ENCODE data around the gene TRIM31.

The TRIM31 gene

DNA sequence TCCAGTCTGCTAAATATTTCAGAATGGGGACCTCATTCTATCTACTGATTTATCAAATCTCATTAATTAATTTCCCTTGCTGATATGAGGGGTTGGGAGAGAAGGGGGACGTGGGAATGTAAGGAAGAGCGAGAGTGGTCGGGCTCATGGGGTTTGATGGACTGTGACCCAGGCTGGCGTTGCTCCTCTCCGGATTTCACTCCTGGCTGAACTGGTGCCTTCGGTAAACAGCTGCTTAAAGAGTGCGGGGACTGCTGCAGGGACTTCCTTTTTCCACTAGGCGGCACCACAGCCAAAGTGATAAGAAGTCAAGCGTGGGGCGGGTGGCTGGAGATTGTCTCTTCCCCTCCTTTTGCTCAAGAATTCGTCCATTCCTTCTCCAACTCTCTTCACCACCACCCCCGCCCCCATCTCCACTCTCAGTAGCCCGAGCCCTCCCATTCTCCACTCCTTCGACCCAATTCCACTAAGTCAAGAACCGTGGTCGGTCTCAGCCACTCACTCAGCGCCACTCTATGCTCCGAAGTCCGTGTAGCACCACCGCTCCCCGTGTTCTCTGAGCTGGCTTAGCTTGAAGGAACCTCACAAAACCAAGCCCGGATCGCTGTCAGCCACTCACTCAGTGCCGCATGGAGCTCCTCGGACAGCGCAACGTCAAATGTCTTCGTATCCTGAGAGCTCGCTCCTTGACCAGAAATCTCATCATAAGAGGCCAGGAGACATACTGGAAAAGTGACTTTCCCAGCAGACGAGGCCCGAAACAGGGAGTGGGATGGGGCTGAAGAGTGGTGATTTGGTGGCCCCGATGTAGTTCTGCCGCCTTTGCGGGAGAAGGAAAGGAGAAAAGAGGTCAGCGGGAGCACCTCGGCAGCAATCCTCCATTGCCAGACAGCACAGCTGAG lies 9.7 kb downstream of the TRIM31 start:
- Histone ChIP-seq H3K23ac (ENCODE audit: low read length) (no peak overlapping the region), H3K4me3 (ENCODE audit: low read length) (peak overlapping the region; percentile 27), H2BK5ac (ENCODE audit: low read length) (no peak overlapping the region), H3K79me2 (ENCODE audit: control insufficient read depth, insufficient read depth, low read length) (no peaks in the 10 kb centered on the region), H3K27me3 (ENCODE audit: insufficient read depth, low read length, poor library complexity) (peaks cover 30% of the 10 kb centered on the region), H3K56ac (ENCODE audit: low read length) (peak overlapping the region; percentile 63), H4K8ac (ENCODE audit: low read depth, low read length) (no peak overlapping the region), H3K4me2 (ENCODE audit: low read length) (peak overlapping the region; percentile 87), H2AK5ac (ENCODE audit: low read length) (no peak overlapping the region), H3K9ac (ENCODE audit: low read length) (peak overlapping the region; percentile 65), H3K4ac (ENCODE audit: low read depth, low read length) (no peak overlapping the region), H3K27ac (ENCODE audit: low read depth, low read length) (no peak overlapping the region), H3K18ac (ENCODE audit: low read length) (no peak overlapping the region), H3K36me3 (ENCODE audit: control insufficient read depth, insufficient read depth, low read length) (no peaks in the 10 kb centered on the region), H3K79me1 (ENCODE audit: low read length) (no peaks in the 10 kb centered on the region), H3K4me1 (ENCODE audit: control insufficient read depth, low read depth, low read length) (no peaks in the 10 kb centered on the region), H4K5ac (ENCODE audit: low read length) (no peak overlapping the region), H2BK15ac (replicated peaks; ENCODE audit: low read depth) (no peak overlapping the region), H2BK120ac (ENCODE audit: low read depth, low read length) (no peak overlapping the region)
- WGBS (ENCODE audit: extremely low coverage, insufficient coverage, low lambda C conversion rate): no CpG with 5 or more reads among the region's 36 CpGs
- peak; percentile 94 for DNase-seq

DNA sequence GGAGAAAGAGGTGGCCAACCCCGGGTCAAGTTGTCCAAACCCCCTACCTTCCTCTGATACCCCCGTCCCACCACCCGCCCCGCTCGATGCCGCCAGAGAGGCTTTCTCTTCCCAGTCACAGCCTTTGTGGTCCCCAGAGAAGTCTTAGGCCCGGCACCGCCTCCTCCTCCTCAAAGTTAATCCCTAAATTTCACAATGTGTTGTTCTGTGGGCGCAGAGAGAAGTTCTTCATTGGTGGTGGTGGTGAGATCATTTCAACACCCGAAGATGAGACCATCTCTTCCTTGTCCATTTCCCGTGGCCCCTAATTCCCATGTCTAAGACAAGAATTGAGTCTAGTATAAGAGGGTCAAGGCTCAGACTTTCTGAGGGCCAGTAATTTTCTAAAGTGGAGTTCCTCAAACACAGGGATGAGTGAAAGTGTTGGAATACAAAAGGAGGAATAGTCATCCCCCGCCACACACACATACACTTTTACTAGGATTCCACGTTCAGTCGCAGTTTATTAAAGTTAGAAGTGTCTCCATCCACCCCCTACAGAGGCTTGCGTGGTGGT lies 10.4 kb downstream of the TRIM31 start:
- no peak overlapping the region for H3K23ac ChIP-seq (ENCODE audit: low read length)
- WGBS (ENCODE audit: extremely low coverage, insufficient coverage, low lambda C conversion rate): no CpG with 5 or more reads among the region's 15 CpGs
- no peak overlapping the region for H3K18ac ChIP-seq (ENCODE audit: low read length)
- no peaks in the 10 kb centered on the region for H3K79me2 ChIP-seq (ENCODE audit: control insufficient read depth, insufficient read depth, low read length)
- no peak overlapping the region for H2BK120ac ChIP-seq (ENCODE audit: low read depth, low read length)
- H3K36me3 ChIP-seq (ENCODE audit: control insufficient read depth, insufficient read depth, low read length): no peaks in the 10 kb centered on the region
- H3K4ac ChIP-seq (ENCODE audit: low read depth, low read length): no peak overlapping the region
- H3K27ac ChIP-seq (ENCODE audit: low read depth, low read length): no peak overlapping the region
- H3K4me3 ChIP-seq (ENCODE audit: low read length): no peak overlapping the region
- no peak overlapping the region for H2AK5ac ChIP-seq (ENCODE audit: low read length)
- H2BK5ac ChIP-seq (ENCODE audit: low read length): no peak overlapping the region
- H4K8ac ChIP-seq (ENCODE audit: low read depth, low read length): no peak overlapping the region
- H3K4me1 ChIP-seq (ENCODE audit: control insufficient read depth, low read depth, low read length): no peaks in the 10 kb centered on the region
- no peak for DNase-seq
- peak overlapping the region; percentile 3 for H3K9ac ChIP-seq (ENCODE audit: low read length)
- peak overlapping the region; percentile 30 for H3K4me2 ChIP-seq (ENCODE audit: low read length)
- H3K27me3 ChIP-seq (ENCODE audit: insufficient read depth, low read length, poor library complexity): peaks cover 33% of the 10 kb centered on the region
- H3K79me1 ChIP-seq (ENCODE audit: low read length): no peaks in the 10 kb centered on the region
- peak overlapping the region; percentile 9 for H3K56ac ChIP-seq (ENCODE audit: low read length)
- H2BK15ac ChIP-seq (replicated peaks; ENCODE audit: low read depth): no peak overlapping the region
- H4K5ac ChIP-seq (ENCODE audit: low read length): no peak overlapping the region

DNA sequence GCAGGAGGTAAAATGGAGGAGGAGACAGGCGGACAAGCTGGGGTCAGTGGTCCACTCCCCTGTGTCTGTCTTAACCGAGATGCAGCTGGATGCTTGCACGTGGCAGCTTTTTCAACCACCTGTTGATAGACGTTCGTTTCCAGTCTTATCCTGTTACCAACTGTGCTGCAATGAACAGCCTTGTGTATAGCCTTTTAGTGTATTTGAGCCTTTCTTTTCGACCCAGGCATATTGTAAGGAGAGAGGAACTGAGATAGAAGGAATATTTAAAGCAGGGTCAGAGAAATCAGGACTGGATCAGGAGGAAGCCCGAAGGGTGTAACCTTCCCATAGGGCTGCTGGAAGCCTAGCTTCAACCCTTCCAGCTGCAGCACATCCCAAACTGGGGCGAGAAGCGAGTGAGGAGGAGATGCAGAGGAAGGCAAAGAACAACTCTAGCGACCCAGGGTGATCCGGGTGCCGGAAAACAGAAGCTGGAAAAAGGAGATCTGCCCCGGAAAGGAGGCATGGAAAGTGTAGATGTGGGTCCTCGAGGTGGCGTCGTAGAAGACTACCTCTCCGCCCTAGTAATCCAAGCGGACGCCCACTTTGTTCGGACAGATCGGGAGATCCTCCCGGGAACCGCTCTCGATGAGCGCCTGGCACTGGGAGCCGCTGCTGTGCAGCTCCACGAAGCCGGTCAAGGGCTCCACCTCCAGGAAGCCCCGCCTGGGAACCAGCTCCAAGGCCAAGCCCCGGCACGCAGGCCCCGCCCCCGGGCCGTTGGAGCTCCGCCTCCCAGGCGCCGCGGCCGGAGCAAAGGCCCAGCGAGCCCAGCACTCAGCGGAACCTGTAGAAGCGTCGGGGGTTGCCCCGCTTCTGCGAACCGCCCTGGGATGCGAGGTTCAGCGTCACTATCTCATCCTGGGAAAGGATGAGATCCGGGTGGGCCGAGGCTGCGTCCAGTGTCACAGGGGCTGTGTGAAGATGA lies 11.2 kb downstream of the TRIM31 start:
- H3K27me3 ChIP-seq (ENCODE audit: insufficient read depth, low read length, poor library complexity): peaks cover 33% of the 10 kb centered on the region
- WGBS (ENCODE audit: extremely low coverage, insufficient coverage, low lambda C conversion rate): no CpG with 5 or more reads among the region's 51 CpGs

DNA sequence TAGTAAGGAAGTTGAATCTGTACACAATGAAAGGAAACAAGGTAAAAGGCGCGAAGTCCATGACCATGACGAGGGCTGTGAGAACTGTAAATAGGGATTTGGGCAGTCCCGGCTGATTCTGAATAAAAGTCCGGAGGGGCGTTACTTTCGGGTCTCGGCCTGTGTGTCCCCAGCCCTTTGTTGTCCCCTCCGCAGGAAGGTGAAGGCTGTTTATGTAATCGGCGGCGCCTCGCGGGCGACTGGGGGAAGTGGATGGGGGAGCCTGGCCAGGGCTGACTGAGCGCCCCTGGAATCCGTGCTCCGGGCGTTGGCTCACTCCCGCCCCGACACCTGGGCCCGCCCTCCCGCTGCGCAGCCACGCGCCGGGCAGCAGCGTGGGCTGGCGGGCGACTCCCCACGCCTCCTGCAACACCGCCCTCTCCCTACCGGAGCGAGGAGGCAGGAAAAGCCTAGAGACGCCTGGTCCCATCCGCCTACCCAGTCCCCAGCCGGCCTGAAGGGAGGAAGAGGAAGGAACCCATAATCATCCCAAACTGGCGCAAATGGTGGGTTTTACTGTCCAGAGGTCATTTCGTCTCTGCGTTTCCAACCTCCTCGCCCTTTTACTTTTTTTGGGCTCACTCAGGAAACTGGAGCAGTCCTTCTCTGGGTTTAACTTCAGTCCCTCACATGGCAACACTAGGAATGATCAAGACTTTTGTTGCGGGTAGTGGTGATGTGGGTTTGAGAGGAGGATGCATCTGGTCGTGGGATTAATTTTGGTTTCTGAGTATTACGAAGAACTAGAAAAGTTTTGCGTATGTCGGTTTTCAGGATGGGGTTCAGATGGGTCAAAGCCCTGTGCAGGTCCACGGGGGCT lies 12.1 kb downstream of the TRIM31 start:
- H2BK15ac ChIP-seq (replicated peaks; ENCODE audit: low read depth): no peak overlapping the region
- H3K79me1 ChIP-seq (ENCODE audit: low read length): no peaks in the 10 kb centered on the region
- H4K8ac ChIP-seq (ENCODE audit: low read depth, low read length): no peak overlapping the region
- H3K79me2 ChIP-seq (ENCODE audit: control insufficient read depth, insufficient read depth, low read length): no peaks in the 10 kb centered on the region
- H3K36me3 ChIP-seq (ENCODE audit: control insufficient read depth, insufficient read depth, low read length): no peaks in the 10 kb centered on the region
- no peak overlapping the region for H3K4ac ChIP-seq (ENCODE audit: low read depth, low read length)
- no peaks in the 10 kb centered on the region for H3K4me1 ChIP-seq (ENCODE audit: control insufficient read depth, low read depth, low read length)
- H3K27me3 ChIP-seq (ENCODE audit: insufficient read depth, low read length, poor library complexity): peaks cover 33% of the 10 kb centered on the region
- no peak overlapping the region for H3K9ac ChIP-seq (ENCODE audit: low read length)
- peak; percentile 29 for DNase-seq
- H2AK5ac ChIP-seq (ENCODE audit: low read length): no peak overlapping the region
- H4K5ac ChIP-seq (ENCODE audit: low read length): no peak overlapping the region
- WGBS (ENCODE audit: extremely low coverage, insufficient coverage, low lambda C conversion rate): no CpG with 5 or more reads among the region's 47 CpGs
- no peak overlapping the region for H3K27ac ChIP-seq (ENCODE audit: low read depth, low read length)
- H3K4me2 ChIP-seq (ENCODE audit: low read length): no peak overlapping the region
- H3K23ac ChIP-seq (ENCODE audit: low read length): no peak overlapping the region
- H3K18ac ChIP-seq (ENCODE audit: low read length): no peak overlapping the region
- H2BK5ac ChIP-seq (ENCODE audit: low read length): no peak overlapping the region
- no peak overlapping the region for H3K4me3 ChIP-seq (ENCODE audit: low read length)
- H3K56ac ChIP-seq (ENCODE audit: low read length): no peak overlapping the region
- no peak overlapping the region for H2BK120ac ChIP-seq (ENCODE audit: low read depth, low read length)

More for the DNA sequence above, 11.2 kb downstream of the TRIM31 start:
- Histone ChIP-seq H3K23ac (ENCODE audit: low read length) (no peak overlapping the region), H3K4me2 (ENCODE audit: low read length) (peak overlapping the region; percentile 53), H4K8ac (ENCODE audit: low read depth, low read length) (no peak overlapping the region), H2AK5ac (ENCODE audit: low read length) (no peak overlapping the region), H3K27ac (ENCODE audit: low read depth, low read length) (no peak overlapping the region), H3K4me1 (ENCODE audit: control insufficient read depth, low read depth, low read length) (no peaks in the 10 kb centered on the region), H3K18ac (ENCODE audit: low read length) (no peak overlapping the region), H2BK120ac (ENCODE audit: low read depth, low read length) (no peak overlapping the region), H3K36me3 (ENCODE audit: control insufficient read depth, insufficient read depth, low read length) (no peaks in the 10 kb centered on the region), H4K5ac (ENCODE audit: low read length) (no peak overlapping the region), H2BK15ac (replicated peaks; ENCODE audit: low read depth) (no peak overlapping the region), H3K79me1 (ENCODE audit: low read length) (no peaks in the 10 kb centered on the region), H3K4ac (ENCODE audit: low read depth, low read length) (no peak overlapping the region), H3K79me2 (ENCODE audit: control insufficient read depth, insufficient read depth, low read length) (no peaks in the 10 kb centered on the region), H2BK5ac (ENCODE audit: low read length) (no peak overlapping the region), H3K9ac (ENCODE audit: low read length) (peak overlapping the region; percentile 3), H3K56ac (ENCODE audit: low read length) (peak overlapping the region; percentile 9), H3K4me3 (ENCODE audit: low read length) (no peak overlapping the region)
- peak; percentile 89 for DNase-seq

DNA sequence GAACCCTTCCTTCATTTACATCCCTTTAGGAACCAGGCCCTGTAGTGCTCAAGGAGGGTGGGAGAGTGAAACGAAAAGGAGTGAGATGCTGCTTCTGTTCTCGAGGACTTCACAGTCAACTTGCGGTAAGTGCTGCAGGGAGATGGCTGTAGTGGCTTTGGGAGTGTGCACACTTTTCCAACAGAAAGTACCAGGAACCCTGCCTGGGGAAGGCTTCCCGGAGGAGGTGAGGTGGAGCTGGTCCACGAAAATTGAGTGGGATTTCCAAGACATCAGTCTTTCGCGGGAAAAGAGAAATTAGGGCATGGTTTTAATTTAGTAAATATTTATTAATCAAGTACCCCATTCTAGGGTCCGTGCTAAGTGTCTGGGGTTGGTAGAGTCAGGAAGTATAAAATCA lies 12.7 kb downstream of the TRIM31 start:
- no CpG with 5 or more reads among the region's 8 CpGs for WGBS (ENCODE audit: extremely low coverage, insufficient coverage, low lambda C conversion rate)
- Histone ChIP-seq H3K56ac (ENCODE audit: low read length) (no peak overlapping the region), H3K4me3 (ENCODE audit: low read length) (no peak overlapping the region), H3K27ac (ENCODE audit: low read depth, low read length) (no peak overlapping the region), H3K18ac (ENCODE audit: low read length) (no peak overlapping the region), H3K4me1 (ENCODE audit: control insufficient read depth, low read depth, low read length) (no peaks in the 10 kb centered on the region), H3K9ac (ENCODE audit: low read length) (no peak overlapping the region), H3K36me3 (ENCODE audit: control insufficient read depth, insufficient read depth, low read length) (no peaks in the 10 kb centered on the region), H3K27me3 (ENCODE audit: insufficient read depth, low read length, poor library complexity) (peaks cover 35% of the 10 kb centered on the region), H3K79me1 (ENCODE audit: low read length) (no peaks in the 10 kb centered on the region), H3K4ac (ENCODE audit: low read depth, low read length) (no peak overlapping the region), H4K8ac (ENCODE audit: low read depth, low read length) (no peak overlapping the region), H3K79me2 (ENCODE audit: control insufficient read depth, insufficient read depth, low read length) (no peaks in the 10 kb centered on the region), H4K5ac (ENCODE audit: low read length) (no peak overlapping the region), H2BK120ac (ENCODE audit: low read depth, low read length) (no peak overlapping the region), H3K4me2 (ENCODE audit: low read length) (no peak overlapping the region), H3K23ac (ENCODE audit: low read length) (no peak overlapping the region), H2BK5ac (ENCODE audit: low read length) (no peak overlapping the region), H2BK15ac (replicated peaks; ENCODE audit: low read depth) (no peak overlapping the region), H2AK5ac (ENCODE audit: low read length) (no peak overlapping the region)
- no peak for DNase-seq

All from mesendoderm (in vitro differentiated cells).